GM12874 (cell line): ENCODE measurements around the gene ZNF644.

Experiments
- TF ChIP-seq, protein P1 (sequence below): IDR thresholded peaks from 2 replicates; pipeline ENCODE4 v1.5.1; 2011; ENCODE audit warnings: low read depth, mild to moderate bottlenecking, control low read depth, low read length, moderate library complexity; ENCODE audit not compliant: insufficient read depth

The ZNF644 gene

GRCh38 chr1:90957497-90957896 is 64.3 kb downstream of the ZNF644 start:
- TF ChIP-seq, protein P1, sequence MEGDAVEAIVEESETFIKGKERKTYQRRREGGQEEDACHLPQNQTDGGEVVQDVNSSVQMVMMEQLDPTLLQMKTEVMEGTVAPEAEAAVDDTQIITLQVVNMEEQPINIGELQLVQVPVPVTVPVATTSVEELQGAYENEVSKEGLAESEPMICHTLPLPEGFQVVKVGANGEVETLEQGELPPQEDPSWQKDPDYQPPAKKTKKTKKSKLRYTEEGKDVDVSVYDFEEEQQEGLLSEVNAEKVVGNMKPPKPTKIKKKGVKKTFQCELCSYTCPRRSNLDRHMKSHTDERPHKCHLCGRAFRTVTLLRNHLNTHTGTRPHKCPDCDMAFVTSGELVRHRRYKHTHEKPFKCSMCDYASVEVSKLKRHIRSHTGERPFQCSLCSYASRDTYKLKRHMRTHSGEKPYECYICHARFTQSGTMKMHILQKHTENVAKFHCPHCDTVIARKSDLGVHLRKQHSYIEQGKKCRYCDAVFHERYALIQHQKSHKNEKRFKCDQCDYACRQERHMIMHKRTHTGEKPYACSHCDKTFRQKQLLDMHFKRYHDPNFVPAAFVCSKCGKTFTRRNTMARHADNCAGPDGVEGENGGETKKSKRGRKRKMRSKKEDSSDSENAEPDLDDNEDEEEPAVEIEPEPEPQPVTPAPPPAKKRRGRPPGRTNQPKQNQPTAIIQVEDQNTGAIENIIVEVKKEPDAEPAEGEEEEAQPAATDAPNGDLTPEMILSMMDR = no peak

DNA sequence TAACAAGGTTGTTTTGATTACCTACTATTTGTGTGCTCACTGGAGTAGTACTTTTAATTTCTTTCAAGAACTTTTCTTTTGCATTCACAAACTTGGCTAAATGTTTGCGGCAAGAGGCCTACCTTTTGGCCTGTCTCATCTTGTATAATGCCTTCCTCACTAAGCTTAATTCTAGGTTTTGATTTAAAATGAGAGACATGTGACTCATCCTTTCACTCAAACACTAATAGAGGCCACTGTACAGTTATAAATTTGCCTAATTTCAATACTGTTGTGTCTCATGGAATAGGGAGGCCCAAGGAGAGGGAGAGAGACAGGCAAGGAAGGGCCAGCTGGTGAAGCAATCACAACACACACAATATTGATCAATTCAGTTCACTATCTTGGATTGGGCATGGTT is 66.1 kb downstream of the ZNF644 start:
- TF ChIP-seq, protein P1 = no peak

DNA sequence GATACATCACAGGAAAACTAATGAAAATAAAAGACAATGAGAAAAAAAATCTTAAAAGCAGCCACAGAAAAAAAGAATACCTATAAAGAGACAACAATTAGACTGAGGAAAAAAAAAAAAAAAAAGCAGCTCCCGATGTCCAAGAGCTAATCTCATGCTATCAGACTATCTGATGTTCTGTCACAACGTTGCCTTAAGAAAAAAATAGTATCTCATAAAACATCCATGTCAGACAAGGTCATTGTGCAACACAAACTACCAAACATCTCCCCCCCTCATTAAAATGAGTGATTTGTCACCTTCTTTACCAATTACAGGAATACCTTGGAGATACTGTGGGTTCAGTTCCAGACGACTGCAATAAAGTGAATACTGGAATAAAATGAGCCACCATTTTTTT is 68.9 kb downstream of the ZNF644 start:
- TF ChIP-seq, protein P1 = no peak

DNA sequence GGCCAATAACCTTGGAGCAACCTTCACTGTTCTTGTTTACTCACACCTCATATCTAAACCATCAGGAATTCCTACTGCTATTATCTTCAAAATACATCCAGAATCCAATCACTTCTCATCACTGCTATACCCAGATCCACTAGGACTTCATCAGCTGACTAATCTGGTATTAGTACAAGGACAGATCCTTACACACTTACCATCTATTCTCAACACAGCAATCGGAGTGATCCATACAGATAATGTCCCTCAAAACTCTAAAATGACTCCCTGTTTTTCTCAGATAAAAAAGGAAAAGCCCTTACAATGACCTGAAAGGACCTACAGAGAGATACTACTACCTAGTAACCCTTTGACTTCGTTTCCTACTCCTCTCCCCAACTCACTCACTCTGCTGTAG is 70.8 kb downstream of the ZNF644 start:
- TF ChIP-seq, protein P1 = no peak

- TF ChIP-seq, protein P1 = no peak
These were observed 73.5 kb downstream of the ZNF644 start for GRCh38 chr1:90948301-90948700.

- TF ChIP-seq, protein P1 = no peak
These were observed 75.2 kb downstream of the ZNF644 start for GRCh38 chr1:90946630-90947029.

- TF ChIP-seq, protein P1 = no peak
These were observed 76.5 kb downstream of the ZNF644 start for GRCh38 chr1:90945287-90945686.

DNA sequence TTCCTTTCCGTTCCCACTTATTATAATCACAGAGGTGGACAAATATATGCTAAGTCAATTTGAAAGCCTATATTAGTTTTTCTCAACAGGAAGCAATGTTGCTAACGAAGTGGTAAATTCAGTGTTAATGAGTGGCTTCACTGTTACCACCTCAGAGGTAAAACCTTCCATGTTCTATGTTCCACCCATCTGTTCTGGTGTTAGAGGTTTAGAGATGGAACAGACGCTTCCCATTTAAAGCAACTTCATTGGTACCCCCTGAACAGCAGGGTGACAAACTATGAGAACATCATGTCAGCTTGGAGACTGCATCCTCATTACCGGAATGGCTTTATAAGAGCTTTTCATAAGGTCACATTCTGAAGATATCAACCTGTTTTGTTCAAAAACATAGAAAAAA is 77.9 kb downstream of the ZNF644 start:
- TF ChIP-seq, protein P1 = no peak
